Measurements from ENCODE around the gene EVX2.

The EVX2 gene

GRCh38 chr2:176106581-176107539, 23.1 kb upstream of the EVX2 start, which contains the start of gene HOXD11:
Gene HOXD11, plus strand, starts transcription at chr2:176107280. Its CDS starts 76 bp downstream, at chr2:176107356.
- DNase-seq: no peak

- DNase-seq: no peak
These were observed 22.2 kb upstream of the EVX2 start for GRCh38 chr2:176105730-176106580.

GRCh38 chr2:176105078-176105729, 21.4 kb upstream of the EVX2 start:
- no peak for DNase-seq

GRCh38 chr2:176104316-176105077, 20.7 kb upstream of the EVX2 start:
- peak; percentile 44 for DNase-seq

- DNase-seq: no peak
These were observed 20.1 kb upstream of the EVX2 start for GRCh38 chr2:176103742-176104315.

- DNase-seq: no peak
These were observed 19.4 kb upstream of the EVX2 start for GRCh38 chr2:176103194-176103593.

- no peak for DNase-seq
These were observed 18.6 kb upstream of the EVX2 start for GRCh38 chr2:176102309-176102866.

GRCh38 chr2:176101842-176102241, 18.1 kb upstream of the EVX2 start:
- no peak for DNase-seq

GRCh38 chr2:176101216-176101830, 17.6 kb upstream of the EVX2 start:
- DNase-seq: no peak

- no peak for DNase-seq
These were observed 16.9 kb upstream of the EVX2 start for GRCh38 chr2:176100547-176101140.

- DNase-seq: no peak
These were observed 16.2 kb upstream of the EVX2 start, which contains the start of gene HOXD12 for GRCh38 chr2:176099728-176100546. Gene HOXD12, plus strand, starts transcription at chr2:176099795. Its CDS starts 7 bp downstream, at chr2:176099802.

GRCh38 chr2:176099159-176099727, 15.5 kb upstream of the EVX2 start:
- no peak for DNase-seq

- DNase-seq: no peak
These were observed 14.8 kb upstream of the EVX2 start for GRCh38 chr2:176098366-176099158.

GRCh38 chr2:176097820-176098365, 14.1 kb upstream of the EVX2 start:
- no peak for DNase-seq

GRCh38 chr2:176096986-176097819, 13.4 kb upstream of the EVX2 start:
- peak; percentile 74 for DNase-seq

- DNase-seq: no peak
These were observed 12.7 kb upstream of the EVX2 start for GRCh38 chr2:176096243-176096985.
